A549 treated with RU486 at 1 μM for 4 hours (cell line): Measurements from ENCODE around the gene HS6ST3. TPM values are rescaled to one million over a fixed set of nuclear protein-coding genes. Genes with fewer than 3 reads are reported as not detected.

Experiments used
- total RNA-seq: library from RNA; stranded (reverse); fragments of 200-300 nt; extraction: Qiagen RNA extraction; gene quantifications from 5 replicates; pipeline ENCODE4 v1.2.3, GENCODE V29; 2022; ENCODE audit warnings: low read depth

HS6ST3 gene
- total RNA-seq: not detected in 5 replicates

DNA sequence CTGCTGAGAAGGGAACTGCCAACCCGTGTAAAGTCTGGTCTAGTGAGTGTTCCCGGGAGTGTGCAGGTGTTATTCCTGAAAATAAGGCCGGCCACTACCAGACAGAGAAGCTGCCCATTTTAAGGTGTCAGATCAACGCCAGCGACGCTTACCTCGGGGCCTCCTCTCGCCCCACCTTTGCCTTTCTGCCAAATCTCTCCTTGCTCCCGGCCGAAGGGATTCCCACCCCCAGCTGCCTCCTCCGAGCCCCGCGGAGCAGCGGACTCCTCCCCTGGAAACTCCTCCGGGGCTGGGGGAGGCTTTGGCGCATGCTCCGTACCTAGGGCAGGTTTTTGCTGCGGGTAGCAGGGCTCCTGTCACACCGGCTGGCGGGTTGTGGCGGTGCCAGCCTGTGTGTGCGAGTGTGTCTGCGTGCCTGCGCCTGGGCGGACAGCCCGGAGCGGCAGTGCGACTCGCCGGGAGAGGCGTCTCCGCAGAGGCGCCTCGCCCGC, at the start of gene HS6ST3:
Gene HS6ST3 (plus strand): TSS at position 359 of the 491 bp plus-strand sequence.

DNA sequence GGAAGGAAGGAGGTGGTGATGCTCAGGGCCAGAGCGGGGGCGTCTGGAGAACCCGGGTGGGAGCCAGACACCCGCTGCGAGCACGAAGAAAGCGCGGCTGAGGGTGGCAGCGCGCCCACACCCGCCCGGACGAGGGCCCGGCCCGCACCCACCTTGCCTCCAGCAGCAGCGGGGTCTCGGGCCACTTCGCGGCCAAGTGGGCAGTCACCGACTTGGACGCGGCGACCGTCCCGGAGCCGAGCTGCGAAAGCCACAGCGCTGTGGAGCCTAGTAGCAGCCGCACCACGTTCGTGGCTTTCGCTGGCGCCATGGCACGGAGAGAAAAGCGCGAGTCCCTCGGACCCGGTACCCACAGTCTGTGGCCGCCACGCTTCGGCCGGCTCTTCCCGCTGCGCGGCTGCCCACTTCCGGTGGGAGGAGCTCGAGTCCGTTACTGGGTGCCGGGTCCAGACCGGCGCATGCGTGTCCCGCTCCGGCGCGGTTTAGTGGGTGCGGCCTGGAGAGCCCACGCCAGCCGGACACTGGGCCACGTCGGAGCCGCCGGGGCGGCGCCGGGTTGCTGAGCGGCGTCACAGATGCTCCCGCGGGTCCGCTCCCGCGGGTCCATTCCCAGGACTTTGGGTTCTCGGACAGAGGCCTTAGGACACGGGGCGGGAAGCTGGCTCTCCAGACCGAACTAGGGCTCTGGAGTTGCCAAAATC, 36.8 kb upstream of the HS6ST3 start, which contains the start of gene UGGT2:
Gene UGGT2 (minus strand): TSS at position 399 of the 701 bp plus-strand sequence. CDS start 89 bp downstream, at position 310.

Other genes starting within 250 kb of the HS6ST3 start
- gene UGGT2, start 36.7 kb upstream of the HS6ST3 start, total RNA-seq: 5.0 to 10.3 TPM (median 9.5 TPM) in 5 replicates